ELF-1 (cell line): ENCODE data around the gene LSM12.

Experiments
- DNase-seq: peaks from one replicate; pipeline ENCODE4 v3.0.0-alpha.2; 2016; ENCODE audit warnings: low read depth, low spot score

Gene LSM12

DNA sequence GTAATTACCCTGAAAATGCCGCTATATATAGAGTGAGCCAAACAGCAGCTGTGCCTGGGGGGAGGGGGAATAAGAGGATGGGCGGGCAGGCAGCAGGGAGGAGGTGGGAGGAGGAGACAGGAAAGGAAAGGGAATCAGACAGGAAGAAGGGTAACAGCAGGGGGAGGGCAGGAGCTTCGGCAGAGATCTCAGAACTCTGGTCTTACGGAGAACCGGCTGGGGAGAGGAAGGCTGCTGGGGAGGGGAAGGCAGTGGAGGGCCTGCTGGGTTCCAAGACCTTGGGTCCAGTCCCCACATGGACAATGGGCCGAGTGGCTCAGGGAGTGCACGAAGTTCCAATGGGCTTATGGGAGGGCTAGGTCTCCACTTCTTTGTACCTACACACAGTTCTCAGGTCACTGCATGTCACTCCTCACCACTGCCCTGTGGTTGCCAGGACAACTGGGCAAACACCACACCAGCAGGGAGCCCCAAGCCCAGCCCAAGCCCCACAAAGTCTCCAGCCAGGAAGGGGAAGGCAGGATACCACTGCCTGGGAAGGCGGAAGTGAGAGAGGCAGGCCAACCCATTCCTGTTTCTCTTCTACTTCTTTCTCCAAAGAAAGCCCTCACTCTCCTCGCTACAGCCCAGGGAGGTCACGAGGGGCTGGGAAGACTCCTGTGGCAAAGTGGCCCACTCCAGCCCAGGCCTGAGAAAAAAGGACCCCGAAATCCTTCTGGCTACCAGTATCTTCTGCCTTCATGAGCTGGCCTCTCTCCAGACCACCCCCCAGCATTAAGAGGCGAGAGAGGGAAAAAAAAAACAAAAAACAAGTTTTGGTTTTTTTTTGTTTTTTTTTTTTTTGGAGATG is 29.4 kb upstream of the LSM12 start:
- DNase-seq = peak; percentile 94

GRCh38 chr17:44095388-44095646 is 28.8 kb upstream of the LSM12 start:
- no peak for DNase-seq

- DNase-seq = no peak
Observed at GRCh38 chr17:44094701-44095387, 28.4 kb upstream of the LSM12 start.

DNA sequence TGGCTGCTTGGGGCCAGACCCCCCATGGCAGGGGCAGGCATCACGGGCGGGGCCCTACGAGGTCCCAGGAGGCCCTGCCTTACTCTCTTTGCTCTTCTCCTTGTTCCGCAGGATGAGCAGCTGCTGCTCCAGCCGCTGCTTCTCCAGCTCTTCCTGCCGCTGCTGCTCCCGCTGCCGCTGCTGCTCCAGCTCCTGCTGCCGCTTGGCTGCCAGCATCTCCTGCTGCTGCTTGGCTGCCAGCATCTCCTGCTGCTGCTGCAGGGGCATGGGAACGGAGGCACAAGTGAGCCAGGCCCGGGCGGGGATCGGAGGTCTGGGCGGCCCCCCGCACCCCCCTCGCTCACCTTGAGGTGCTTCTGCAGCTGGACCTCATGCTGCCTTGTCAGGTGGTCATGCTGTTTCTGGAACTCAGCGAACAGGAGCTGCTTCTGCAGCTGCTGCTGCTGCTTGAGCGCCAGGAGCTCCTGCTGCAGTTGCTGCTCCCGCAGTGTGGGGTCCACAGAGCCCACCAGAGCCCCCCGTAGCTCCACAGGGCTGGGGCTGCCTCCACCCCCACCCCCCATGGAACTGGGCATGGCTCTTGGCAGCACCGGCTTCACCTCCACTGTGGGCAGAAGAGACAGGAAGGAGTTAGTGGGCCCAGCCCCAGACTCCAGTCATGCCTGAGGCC is 26.9 kb upstream of the LSM12 start:
- DNase-seq = no peak

GRCh38 chr17:44092051-44092450 is 25.6 kb upstream of the LSM12 start:
- no peak for DNase-seq

DNA sequence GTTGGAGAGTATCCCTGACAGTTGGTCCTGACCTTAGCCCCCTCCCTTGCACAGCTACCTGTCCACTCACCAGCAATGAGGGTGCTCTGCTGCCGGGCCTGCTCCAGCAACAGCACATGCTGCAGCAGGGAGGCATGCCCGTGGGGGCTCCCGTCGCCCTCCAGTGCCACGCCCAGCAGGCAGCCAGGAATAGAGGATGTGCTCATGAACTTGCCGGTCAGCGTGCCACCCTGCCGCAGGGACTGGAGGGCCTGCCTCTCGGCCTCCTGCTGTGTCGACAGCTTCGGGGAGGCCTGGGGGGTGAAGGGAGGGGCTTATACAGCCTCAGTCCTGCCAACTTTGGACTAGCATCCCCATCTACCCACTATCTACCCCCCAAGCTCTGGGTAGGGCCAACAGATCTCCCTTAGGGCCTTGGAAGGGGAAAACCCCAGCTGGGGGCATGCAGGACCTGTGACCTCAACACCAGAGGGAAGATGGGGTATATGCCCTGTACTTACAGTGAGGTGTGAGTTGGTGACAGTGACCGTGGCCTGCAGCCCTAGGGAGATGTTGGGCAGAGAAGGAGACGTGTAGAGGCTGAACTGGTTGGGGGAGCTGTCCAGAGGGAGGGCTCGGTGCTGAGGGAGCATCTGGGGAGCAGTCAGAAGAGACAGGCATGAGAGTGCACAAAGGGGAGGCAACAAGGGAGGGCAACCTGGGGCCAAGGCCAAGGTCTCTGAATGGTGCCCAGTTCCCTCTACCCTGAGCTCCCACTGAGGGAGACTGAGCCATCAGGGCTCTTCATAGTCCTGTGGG is 24.9 kb upstream of the LSM12 start:
- DNase-seq = no peak

GRCh38 chr17:44088254-44088653 is 21.8 kb upstream of the LSM12 start:
- peak; percentile 51 for DNase-seq

DNA sequence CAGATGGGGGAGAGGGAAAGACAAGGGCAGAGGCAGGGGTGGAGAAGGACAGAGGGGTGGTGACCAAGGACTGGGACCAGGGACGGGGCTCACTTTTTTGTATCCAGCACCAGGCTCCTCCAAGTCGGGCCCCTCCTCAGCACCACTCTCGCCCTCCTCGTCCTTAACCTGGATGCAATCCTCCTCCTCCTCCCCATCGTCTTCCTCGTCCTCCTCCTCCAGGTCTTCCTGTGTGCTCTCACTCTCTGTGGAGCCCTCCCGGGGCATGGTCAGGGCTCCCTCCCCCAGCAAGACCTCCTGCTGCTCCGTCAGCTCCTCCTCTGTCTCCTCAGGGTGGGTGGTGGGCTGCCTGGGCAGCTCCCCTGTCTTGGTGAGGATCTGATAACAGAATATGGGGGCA is 20.8 kb upstream of the LSM12 start:
- no peak for DNase-seq

DNA sequence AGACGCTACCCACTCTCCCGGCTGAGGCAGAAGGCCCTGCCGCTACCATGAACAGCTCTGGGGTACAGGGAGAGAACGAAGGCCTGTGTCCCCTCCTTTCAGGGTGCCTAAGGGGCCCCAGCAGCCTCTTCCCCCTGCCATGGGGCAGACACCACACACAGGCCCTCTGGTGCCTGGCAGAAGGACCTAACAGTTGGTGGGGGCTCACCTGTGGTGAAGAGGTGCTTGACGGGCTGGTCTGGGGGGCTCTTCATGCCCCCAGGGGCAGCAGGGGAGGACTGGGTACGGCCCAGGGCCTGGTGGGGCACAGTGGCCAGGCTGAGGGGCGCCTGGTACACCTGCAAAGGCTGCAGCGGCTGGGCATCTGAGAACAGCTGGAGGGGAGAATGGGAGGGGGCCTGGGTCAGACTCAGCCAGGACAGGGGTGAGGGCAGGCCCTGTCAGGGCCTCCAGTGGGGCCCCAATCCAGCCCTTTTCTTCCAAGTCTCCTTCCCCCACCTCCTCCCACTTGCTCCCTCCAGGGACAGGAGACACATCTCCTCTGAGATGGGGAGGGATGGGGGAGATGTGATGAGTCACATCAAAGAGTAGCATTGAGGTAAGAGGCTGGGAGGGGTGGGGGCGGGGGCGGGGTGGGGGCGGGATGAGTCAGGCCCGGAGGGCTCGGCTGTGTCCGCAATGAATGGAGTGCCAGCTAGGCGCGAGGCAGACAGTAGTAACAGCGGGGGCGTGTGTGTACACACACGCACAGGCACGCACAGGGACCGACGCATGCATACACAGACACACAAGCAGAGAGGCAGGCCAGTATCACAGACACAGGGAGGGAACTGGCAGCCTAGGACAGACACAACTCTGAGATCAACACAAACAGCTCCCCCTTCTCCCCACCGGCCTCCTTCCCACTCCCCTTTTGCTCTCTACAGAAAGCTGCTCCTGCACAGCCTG is 20.2 kb upstream of the LSM12 start:
- DNase-seq = peak; percentile 82

DNA sequence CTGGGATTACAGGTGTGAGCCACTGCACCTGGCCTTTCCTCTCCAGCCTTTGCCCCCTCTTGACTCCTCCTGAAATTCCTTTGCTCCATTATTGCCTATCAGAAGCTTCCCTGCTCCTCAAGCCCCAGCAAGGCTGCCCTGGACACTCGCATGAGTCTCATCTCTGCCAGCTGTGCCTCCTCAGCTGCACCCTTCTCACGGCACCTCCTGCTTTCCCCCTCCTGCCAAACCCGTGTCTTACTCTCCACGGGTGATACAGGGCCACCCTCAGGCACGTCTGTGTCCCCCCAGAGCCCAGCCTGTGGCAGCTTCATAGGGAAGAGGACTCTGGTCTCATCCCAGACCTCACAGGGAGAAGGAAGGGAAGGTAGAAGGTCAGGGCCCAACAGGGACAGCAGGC is 19.4 kb upstream of the LSM12 start:
- no peak for DNase-seq

GRCh38 chr17:44084921-44085320 is 18.4 kb upstream of the LSM12 start:
- no peak for DNase-seq

GRCh38 chr17:44084131-44084538 is 17.7 kb upstream of the LSM12 start:
- DNase-seq = peak; percentile 34

GRCh38 chr17:44083250-44083849 is 16.9 kb upstream of the LSM12 start:
- peak; percentile 71 for DNase-seq

DNA sequence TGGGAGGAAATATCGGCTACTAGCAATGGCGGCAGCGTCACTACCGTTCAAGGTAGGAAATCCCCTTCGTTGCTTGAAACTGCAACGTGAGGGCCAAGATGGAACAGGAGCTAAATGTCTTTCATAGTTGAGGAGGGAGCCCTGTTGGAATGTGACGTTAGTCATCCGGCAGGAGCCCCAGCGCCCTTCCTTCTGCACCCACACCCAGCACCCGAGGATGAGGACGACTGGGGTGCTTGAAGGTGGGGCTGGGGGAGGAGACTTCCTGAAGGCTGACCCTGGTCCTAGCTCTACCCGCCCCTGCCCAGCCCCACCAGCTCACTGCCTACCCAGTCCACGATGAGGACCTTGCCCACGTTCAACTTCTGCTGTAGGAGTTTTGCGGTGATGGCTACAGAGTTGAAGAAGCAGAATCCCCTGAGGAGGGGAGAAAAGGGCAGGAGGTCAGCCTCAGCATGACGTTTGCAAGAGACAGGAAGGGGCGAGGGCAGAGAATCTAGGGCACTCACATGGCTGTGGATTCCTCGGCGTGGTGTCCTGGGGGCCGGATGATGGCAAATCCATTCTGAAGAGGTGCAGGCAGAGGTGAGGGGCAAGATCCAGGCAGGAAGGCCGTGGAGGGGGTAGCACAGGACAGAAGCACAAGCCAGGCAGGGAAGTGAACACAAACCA is 15.9 kb upstream of the LSM12 start:
- DNase-seq = no peak

GRCh38 chr17:44081681-44082080 is 15.2 kb upstream of the LSM12 start:
- DNase-seq = no peak

DNA sequence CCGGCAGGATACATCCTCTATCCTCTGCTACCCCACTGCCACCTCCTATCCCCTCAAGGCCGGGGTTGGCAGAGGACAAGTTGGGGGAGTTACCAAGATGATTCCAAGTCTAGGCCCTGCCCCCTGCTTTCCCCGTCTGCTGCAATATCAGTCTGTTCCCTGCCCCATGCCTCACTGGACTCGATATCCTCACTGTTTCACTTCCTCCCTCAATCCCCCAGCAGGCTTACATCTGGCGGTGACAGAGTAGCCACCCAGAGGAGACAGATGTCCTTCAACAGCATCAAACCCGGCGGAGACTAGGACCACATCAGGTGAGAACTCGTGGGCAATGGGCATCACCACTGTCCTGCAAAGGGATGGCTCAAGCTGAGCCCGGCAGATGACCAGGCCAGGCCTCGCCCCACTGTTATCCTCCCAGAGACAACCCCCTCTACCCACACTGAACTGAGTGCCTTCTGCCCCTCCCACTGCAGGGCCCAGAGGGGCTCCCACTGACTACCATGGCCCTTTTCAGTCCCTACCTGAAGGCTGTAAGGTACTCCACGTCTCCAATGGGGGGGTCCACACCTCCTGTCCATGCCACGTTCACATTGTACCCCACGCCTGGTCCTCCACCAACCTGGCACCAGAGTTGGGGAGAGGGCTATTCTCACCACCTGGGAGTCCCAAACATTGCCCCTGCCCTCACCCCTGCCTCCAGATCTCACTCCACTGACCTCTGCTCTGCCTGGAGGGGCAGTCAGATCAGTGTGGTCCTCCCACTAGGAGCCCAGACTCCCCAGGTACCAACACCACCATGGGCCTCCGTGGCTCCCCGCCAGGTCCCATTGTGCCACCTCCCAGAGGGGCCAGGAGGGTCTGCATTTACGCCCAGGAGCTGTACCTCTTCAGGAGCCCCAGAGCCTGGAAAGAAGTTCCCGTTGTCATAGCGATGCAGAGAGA is 13.7 kb upstream of the LSM12 start:
- no peak for DNase-seq

DNA sequence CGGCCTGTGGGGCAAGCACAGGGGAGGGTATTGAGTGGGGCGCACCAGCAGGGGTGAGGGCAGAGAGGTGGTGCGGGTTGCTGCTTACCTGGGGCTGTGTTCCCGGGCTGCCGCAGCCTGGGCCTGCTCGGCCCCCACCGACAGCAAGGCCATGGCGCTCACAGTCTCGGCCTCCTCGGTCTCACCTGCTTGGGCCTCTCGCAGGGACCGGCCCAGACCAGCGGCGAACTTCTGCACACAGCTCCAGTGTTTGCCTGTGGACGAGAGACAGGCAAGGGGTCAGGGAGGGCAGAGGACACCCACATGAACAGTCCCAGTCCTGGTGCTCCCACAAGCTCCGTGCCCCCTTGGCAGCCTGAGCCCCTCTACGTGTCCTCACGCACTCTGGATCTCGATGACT is 11.9 kb upstream of the LSM12 start:
- no peak for DNase-seq

GRCh38 chr17:44077595-44077909 is 11.1 kb upstream of the LSM12 start:
- no peak for DNase-seq
